ENCODE measurements around the gene LRCOL1. TPM values are rescaled to one million over a fixed set of nuclear protein-coding genes. Genes with fewer than 3 reads are reported as not detected.

Gene LRCOL1
- total RNA-seq, 4 donors from 2014 or later, result 0.83 TPM; not detected in 3

DNA sequence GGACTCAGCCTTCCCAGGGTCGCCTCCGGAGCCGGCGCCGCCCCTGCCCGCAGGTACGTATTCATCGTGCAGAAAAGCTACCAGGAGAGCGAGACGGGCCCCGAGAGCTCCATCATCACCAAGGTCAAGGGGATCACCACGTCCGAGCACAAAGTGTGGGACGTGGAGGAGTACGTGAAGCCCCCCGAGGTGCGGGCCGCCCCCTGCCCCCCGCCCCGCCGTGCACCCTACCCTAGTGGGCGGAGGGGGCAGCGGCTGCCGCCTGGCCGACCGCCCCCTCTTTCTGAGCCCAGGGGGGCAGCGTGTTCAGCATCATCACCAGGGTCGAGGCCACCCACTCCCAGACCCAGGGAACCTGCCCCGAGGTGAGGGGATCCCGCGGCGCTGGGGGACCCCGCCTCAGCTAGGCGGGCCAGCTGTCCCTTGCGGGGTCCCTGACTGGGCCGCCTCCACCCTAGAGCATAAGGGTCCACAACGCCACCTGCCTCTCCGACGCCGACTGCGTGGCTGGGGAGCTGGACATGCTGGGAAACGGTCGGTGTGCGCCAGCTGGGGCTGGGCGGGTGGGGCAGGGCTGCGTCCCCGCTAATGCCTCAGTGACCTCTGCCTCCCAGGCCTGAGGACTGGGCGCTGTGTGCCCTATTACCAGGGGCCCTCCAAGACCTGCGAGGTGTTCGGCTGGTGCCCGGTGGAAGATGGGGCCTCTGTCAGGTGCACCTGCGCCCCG, 9.2 kb upstream of the LRCOL1 start:
- in situ Hi-C loops (cut with MboI; ENCODE audit: low sequenced_read_pairs in 4 of 4), result loop anchor here in 1 of 4 donors (25.0 kb wide), 1 partner anchor 207 kb away; no protein-coding TSS in a partner anchor
- Histone ChIP-seq H3K27ac (no peak overlapping the region), H3K9me3 (peaks cover 0 to 12% (median 0%) of the 10 kb centered on the region in 3 donors), H3K27me3 (peaks cover 44 to 57% (median 52%) of the 10 kb centered on the region in 3 donors), H3K36me3 (peaks cover 0 to 6% of the 10 kb centered on the region in 2 donors), H3K4me3 (no peak overlapping the region), H3K4me1 (peaks cover 0 to 5% of the 10 kb centered on the region in 2 donors)
- ATAC-seq, result no peak
- DNase-seq, result no peak
- TF ChIP-seq CTCF (IDR thresholded peaks at IDR 0.05 in 4 of 5, conservative IDR thresholded peaks at IDR 0.05 in 1 of 5), result no peak
- no peak for TF ChIP-seq POLR2A (IDR thresholded peaks at IDR 0.05)
- intact Hi-C loops (cut with DNase I; ENCODE audit: low total_unique reads), result loop anchor here (5.0 kb wide), 2 partner anchors 202 to 467 kb away; no protein-coding TSS in a partner anchor

GRCh38 chr12:132619071-132619385, 8.6 kb upstream of the LRCOL1 start:
- no peak overlapping the region for H3K4me3 ChIP-seq
- intact Hi-C loops (cut with DNase I; ENCODE audit: low total_unique reads), result loop anchor here (5.0 kb wide), 2 partner anchors 202 to 467 kb away; no protein-coding TSS in a partner anchor

GRCh38 chr12:132618683-132619043, 8.3 kb upstream of the LRCOL1 start, which contains the start of gene P2RX2:
P2RX2 (plus strand) TSS chr12:132618776; CDS start chr12:132618817, 41 bp downstream.
- DNase-seq, result no peak
- Histone ChIP-seq H3K4me3 (peak within 1 kb of the TSS in 1 of 4 donors; percentile 2), H3K36me3 (no peaks in the 10 kb centered on the region), H3K27ac (no peak within 1 kb of the TSS), H3K9me3 (peaks cover 0 to 12% (median 0%) of the 10 kb centered on the region in 3 donors), H3K4me1 (peaks cover 0 to 5% of the 10 kb centered on the region in 2 donors), H3K27me3 (peaks cover 44 to 65% (median 52%) of the 10 kb centered on the region in 3 donors)
- in situ Hi-C loops (cut with MboI; ENCODE audit: low sequenced_read_pairs in 4 of 4) (loop anchor here in 1 of 4 donors (25.0 kb wide), 1 partner anchor 206 kb away; no protein-coding TSS in a partner anchor), intact Hi-C loops (cut with DNase I; ENCODE audit: low total_unique reads) (loop anchor here (5.0 kb wide), 2 partner anchors 201 to 466 kb away; no protein-coding TSS in a partner anchor)
- TF ChIP-seq POLR2A (IDR thresholded peaks at IDR 0.05), result no peak
- TF ChIP-seq CTCF (IDR thresholded peaks at IDR 0.05 in 4 of 5, conservative IDR thresholded peaks at IDR 0.05 in 1 of 5), result no peak
- ATAC-seq, result no peak

More at GRCh38 chr12:132619071-132619385, 8.6 kb upstream of the LRCOL1 start:
- Histone ChIP-seq H3K4me1 (peaks cover 0 to 5% of the 10 kb centered on the region in 2 donors), H3K9me3 (peaks cover 0 to 12% (median 0%) of the 10 kb centered on the region in 3 donors), H3K27me3 (peaks cover 44 to 63% (median 52%) of the 10 kb centered on the region in 3 donors), H3K27ac (no peak overlapping the region), H3K36me3 (peaks cover 0 to under 1% of the 10 kb centered on the region in 2 donors)
- no peak for ATAC-seq
- TF ChIP-seq POLR2A (IDR thresholded peaks at IDR 0.05) (no peak), CTCF (IDR thresholded peaks at IDR 0.05 in 4 of 5, conservative IDR thresholded peaks at IDR 0.05 in 1 of 5) (no peak)
- in situ Hi-C loops (cut with MboI; ENCODE audit: low sequenced_read_pairs in 4 of 4), result loop anchor here in 1 of 4 donors (25.0 kb wide), 1 partner anchor 207 kb away; no protein-coding TSS in a partner anchor
- no peak for DNase-seq

DNA sequence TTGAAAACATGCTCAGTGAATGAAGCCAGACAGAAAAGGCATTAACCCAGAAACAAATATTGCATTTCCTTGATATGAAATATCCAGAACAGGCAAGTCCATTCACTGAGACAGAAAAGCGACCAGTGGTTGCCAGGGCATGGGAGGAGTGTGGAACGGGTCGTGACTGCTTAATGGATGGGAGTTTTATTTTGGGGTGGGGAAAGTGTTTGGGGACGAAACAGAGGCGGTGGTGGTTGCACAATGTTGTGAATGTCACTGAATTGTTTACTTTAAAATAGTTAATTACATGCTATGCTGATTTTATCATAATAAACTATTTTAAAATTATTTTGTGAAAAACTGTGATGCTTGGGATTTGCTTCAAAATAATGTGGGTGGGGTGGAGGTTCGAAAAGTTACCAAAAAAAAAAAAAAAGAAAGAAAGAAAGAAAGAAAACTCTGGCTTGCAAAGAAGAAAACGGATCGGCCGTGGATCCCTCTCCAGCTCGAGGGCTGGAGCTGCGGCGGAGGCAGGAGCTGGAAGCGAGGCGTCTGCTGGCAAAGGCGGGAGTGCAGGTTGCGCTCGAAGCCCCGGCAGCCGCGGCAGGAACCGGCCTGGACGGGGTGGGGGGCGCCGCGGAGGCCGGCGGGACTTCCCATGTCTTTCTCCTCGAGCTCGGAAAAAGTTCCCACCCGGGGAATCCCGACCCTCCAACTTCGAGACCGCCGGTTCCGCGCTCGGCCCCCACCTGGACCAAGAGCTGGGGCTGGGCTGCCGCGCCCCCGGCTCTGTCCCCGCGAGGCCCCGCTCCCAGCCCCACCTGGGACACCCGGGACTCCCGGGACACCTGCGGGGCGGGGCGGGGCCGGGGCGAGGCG, 7.7 kb upstream of the LRCOL1 start:
- Histone ChIP-seq H3K9me3 (peaks cover 0 to 12% (median 0%) of the 10 kb centered on the region in 3 donors), H3K4me3 (peak overlapping the region in 1 of 4 donors; percentile 2), H3K4me1 (peaks cover 0 to 5% of the 10 kb centered on the region in 2 donors), H3K27ac (no peak overlapping the region), H3K27me3 (peaks cover 44 to 65% (median 52%) of the 10 kb centered on the region in 3 donors), H3K36me3 (no peaks in the 10 kb centered on the region)
- in situ Hi-C loops (cut with MboI; ENCODE audit: low sequenced_read_pairs in 4 of 4) (loop anchor here in 1 of 4 donors (25.0 kb wide), 1 partner anchor 206 kb away; no protein-coding TSS in a partner anchor), intact Hi-C loops (cut with DNase I; ENCODE audit: low total_unique reads) (loop anchor here (5.0 kb wide), 2 partner anchors 201 to 466 kb away; no protein-coding TSS in a partner anchor)
- DNase-seq, result no peak
- TF ChIP-seq CTCF (IDR thresholded peaks at IDR 0.05 in 4 of 5, conservative IDR thresholded peaks at IDR 0.05 in 1 of 5) (no peak), POLR2A (IDR thresholded peaks at IDR 0.05) (no peak)
- ATAC-seq, result no peak

All from gastrocnemius medialis (tissue), 4 donors.